HG03045 (cell line): ENCODE measurements around the gene GOLIM4.
"Not testable (repeated sequence)": the region's sequence is repeated elsewhere in the genome, so short reads cannot be mapped to it uniquely, and the experiment has no call there.

Experiments
- ATAC-seq: cut with Tn5 transposase; IDR thresholded peaks from one replicate; pipeline ENCODE4 v1.9.1; 2021; ENCODE audit warnings: mild to moderate bottlenecking, moderate library complexity; ENCODE audit not compliant: unreplicated experiment

Gene GOLIM4

GRCh38 chr3:168095611-168096209, at the start of gene GOLIM4:
Gene GOLIM4, minus strand, starts transcription at chr3:168095924. Its CDS starts 639 bp downstream, at chr3:168095285.
- ATAC-seq = peak; percentile 91

GRCh38 chr3:168141405-168141998, 45.8 kb upstream of the GOLIM4 start:
- ATAC-seq = no peak

- no peak for ATAC-seq
These were observed 44.2 kb upstream of the GOLIM4 start for GRCh38 chr3:168139947-168140346.

- no peak for ATAC-seq
These were observed 42.7 kb upstream of the GOLIM4 start for GRCh38 chr3:168138421-168138820.

- no peak for ATAC-seq
These were observed 39.2 kb upstream of the GOLIM4 start for GRCh38 chr3:168134931-168135330.

- not testable (repeated sequence) for ATAC-seq
These were observed 34.5 kb upstream of the GOLIM4 start for GRCh38 chr3:168130250-168130649.

- not testable (repeated sequence) for ATAC-seq
These were observed 32.7 kb upstream of the GOLIM4 start for GRCh38 chr3:168128463-168128862.

GRCh38 chr3:168127466-168127865, 31.7 kb upstream of the GOLIM4 start:
- no peak for ATAC-seq

GRCh38 chr3:168124791-168125190, 29.1 kb upstream of the GOLIM4 start:
- ATAC-seq = no peak

GRCh38 chr3:168124291-168124690, 28.6 kb upstream of the GOLIM4 start:
- ATAC-seq = no peak

- no peak for ATAC-seq
These were observed 27.8 kb upstream of the GOLIM4 start for GRCh38 chr3:168123201-168124176.

- ATAC-seq = no peak
These were observed 25.7 kb upstream of the GOLIM4 start for GRCh38 chr3:168121184-168122017.

- ATAC-seq = no peak
These were observed 22.2 kb upstream of the GOLIM4 start for GRCh38 chr3:168117853-168118313.

GRCh38 chr3:168117059-168117458, 21.3 kb upstream of the GOLIM4 start:
- ATAC-seq = no peak

- ATAC-seq = no peak
These were observed 20.6 kb upstream of the GOLIM4 start for GRCh38 chr3:168116279-168116678.

GRCh38 chr3:168113848-168114247, 18.1 kb upstream of the GOLIM4 start:
- ATAC-seq = no peak

- ATAC-seq = no peak
These were observed 17.2 kb upstream of the GOLIM4 start for GRCh38 chr3:168112894-168113293.

GRCh38 chr3:168104361-168104760, 8.6 kb upstream of the GOLIM4 start:
- no peak for ATAC-seq

GRCh38 chr3:168102735-168103410, 7.1 kb upstream of the GOLIM4 start:
- ATAC-seq = no peak
